KMS-11 (cell line): ENCODE measurements around the gene MRGPRD.
"Not testable (repeated sequence)": the region's sequence is repeated elsewhere in the genome, so short reads cannot be mapped to it uniquely, and the experiment has no call there.

Source experiments
- H2AFZ ChIP-seq: fragments of 200-600 bp; sonication (generic); 2 replicates; pipeline ENCODE4 v1.6.1; 2016; ENCODE audit warnings: antibody characterized with exemption, mixed run types, low read depth
- H3K27ac ChIP-seq: fragments of 200-600 bp; sonication (generic); 2 replicates; pipeline ENCODE4 v1.6.1; 2016; ENCODE audit warnings: mild to moderate bottlenecking, mixed run types
- H3K27me3 ChIP-seq: fragments of 200-600 bp; sonication (generic); 2 replicates; pipeline ENCODE4 v1.6.1; 2017; ENCODE audit warnings: mild to moderate bottlenecking, low read depth, mixed run types, moderate library complexity; ENCODE audit not compliant: insufficient read depth
- H3K36me3 ChIP-seq: fragments of 200-600 bp; sonication (generic); 2 replicates; pipeline ENCODE4 v1.6.1; 2017; ENCODE audit warnings: mild to moderate bottlenecking, mixed run types; ENCODE audit not compliant: insufficient read depth
- H3K4me1 ChIP-seq: fragments of 200-600 bp; sonication (generic); 2 replicates; pipeline ENCODE4 v1.6.1; 2016; ENCODE audit warnings: mild to moderate bottlenecking, low read depth, mixed run types; ENCODE audit not compliant: poor library complexity, severe bottlenecking
- H3K4me2 ChIP-seq: fragments of 200-600 bp; sonication (generic); 2 replicates; pipeline ENCODE4 v1.7.0; 2016; ENCODE audit warnings: mild to moderate bottlenecking, mixed run types
- H3K4me3 ChIP-seq: fragments of 200-600 bp; sonication (generic); IDR thresholded peaks from 2 replicates; pipeline ENCODE4 v1.6.1; 2017; ENCODE audit warnings: low read depth, low read length, mixed read lengths; ENCODE audit not compliant: insufficient read depth
- H3K79me2 ChIP-seq: fragments of 200-600 bp; sonication (generic); 2 replicates; pipeline ENCODE4 v1.6.1; 2016; ENCODE audit warnings: low read depth, mixed run types; ENCODE audit not compliant: insufficient read depth
- H3K9ac ChIP-seq: fragments of 200-600 bp; sonication (generic); 2 replicates; pipeline ENCODE4 v1.6.1; 2016; ENCODE audit warnings: mild to moderate bottlenecking, mixed run types
- H4K20me1 ChIP-seq: fragments of 200-600 bp; sonication (generic); 2 replicates; pipeline ENCODE4 v1.6.1; 2016; ENCODE audit warnings: mild to moderate bottlenecking, mixed run types; ENCODE audit not compliant: insufficient read depth
- TF ChIP-seq, protein P1 (sequence below): fragments of 200-600 bp; sonication (generic); conservative IDR thresholded peaks from 2 replicates; pipeline ENCODE4 v1.6.1; 2017; ENCODE audit warnings: low read depth, mild to moderate bottlenecking, antibody characterized with exemption, low read length, moderate library complexity, mixed read lengths

Gene MRGPRD

DNA sequence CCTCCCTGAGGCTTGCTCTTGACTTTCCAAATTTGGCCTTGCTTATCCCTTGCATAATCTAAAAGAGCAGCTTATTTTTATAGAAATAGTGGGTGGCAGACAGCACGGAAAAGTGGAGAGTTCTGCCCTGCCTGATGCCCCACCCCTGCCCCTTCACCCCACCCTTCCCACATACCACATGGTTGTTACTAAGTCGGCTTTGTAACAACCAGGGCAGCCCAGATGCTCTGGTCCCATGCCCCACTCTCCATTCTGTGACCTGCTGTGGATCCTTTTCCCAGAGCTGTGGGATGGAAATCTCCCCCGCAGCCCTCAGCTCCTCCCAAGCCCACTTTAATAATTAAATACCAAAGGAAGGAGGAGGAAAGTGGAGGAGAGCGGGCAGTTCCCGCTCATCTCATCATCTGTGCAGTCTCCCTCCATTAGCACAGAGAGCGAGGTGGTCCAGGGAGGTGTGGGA is 21.4 kb upstream of the MRGPRD start:
- Histone ChIP-seq H3K27me3 (peaks cover 53% of the 10 kb centered on the region), H3K79me2 (no peaks in the 10 kb centered on the region), H3K9ac (no peak overlapping the region), H3K27ac (no peak overlapping the region), H3K4me3 (no peak overlapping the region), H3K36me3 (no peaks in the 10 kb centered on the region), H3K4me1 (no peaks in the 10 kb centered on the region), H3K4me2 (no peak overlapping the region), H2AFZ (no peak overlapping the region), H4K20me1 (no peaks in the 10 kb centered on the region)
- TF ChIP-seq, protein P1, sequence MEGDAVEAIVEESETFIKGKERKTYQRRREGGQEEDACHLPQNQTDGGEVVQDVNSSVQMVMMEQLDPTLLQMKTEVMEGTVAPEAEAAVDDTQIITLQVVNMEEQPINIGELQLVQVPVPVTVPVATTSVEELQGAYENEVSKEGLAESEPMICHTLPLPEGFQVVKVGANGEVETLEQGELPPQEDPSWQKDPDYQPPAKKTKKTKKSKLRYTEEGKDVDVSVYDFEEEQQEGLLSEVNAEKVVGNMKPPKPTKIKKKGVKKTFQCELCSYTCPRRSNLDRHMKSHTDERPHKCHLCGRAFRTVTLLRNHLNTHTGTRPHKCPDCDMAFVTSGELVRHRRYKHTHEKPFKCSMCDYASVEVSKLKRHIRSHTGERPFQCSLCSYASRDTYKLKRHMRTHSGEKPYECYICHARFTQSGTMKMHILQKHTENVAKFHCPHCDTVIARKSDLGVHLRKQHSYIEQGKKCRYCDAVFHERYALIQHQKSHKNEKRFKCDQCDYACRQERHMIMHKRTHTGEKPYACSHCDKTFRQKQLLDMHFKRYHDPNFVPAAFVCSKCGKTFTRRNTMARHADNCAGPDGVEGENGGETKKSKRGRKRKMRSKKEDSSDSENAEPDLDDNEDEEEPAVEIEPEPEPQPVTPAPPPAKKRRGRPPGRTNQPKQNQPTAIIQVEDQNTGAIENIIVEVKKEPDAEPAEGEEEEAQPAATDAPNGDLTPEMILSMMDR = no peak

DNA sequence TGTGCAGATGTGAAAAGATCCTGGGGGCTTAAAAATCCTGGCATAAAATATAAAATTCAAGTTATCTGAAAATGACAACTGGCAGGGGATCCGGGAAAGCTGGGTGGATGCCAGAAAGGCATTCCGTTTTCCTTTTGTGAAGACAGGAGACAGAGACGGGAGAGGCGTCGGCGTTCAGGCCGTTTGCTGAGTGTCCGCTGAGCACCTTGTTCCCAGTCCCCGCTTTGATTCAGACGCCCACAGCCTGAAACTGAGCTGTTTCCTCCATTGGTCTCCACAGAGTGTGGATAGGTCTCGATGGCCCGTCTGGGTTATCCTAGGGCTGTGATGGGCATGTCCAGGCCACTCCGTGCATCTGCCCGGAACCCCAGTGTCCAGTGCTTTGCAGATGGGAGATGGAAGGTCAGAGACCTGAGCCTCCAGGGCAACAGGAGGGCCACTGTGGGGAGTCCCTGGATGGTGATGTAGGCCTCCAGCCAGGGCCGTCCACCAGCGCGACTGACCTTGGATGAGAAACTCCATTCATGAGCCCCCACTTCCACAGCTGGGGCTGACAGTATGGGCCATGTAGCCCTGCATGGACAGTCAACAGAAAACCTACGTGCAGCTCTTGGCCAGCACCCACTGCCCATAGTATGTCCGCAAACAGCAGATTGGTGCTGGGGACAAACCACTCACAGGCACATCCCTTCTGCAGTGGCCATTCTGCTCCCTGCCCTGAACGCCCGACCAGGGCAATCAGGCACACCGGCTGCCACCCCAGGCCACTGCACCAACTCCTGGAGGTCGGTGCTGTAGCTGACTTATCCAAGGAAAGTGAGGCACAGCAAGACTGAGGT is 20.7 kb upstream of the MRGPRD start:
- no peak overlapping the region for H2AFZ ChIP-seq
- H3K4me1 ChIP-seq = no peaks in the 10 kb centered on the region
- H4K20me1 ChIP-seq = no peaks in the 10 kb centered on the region
- no peaks in the 10 kb centered on the region for H3K79me2 ChIP-seq
- peaks cover 48% of the 10 kb centered on the region for H3K27me3 ChIP-seq
- H3K36me3 ChIP-seq = no peaks in the 10 kb centered on the region
- H3K4me3 ChIP-seq = no peak overlapping the region
- no peak overlapping the region for H3K9ac ChIP-seq
- no peak overlapping the region for H3K4me2 ChIP-seq
- no peak overlapping the region for H3K27ac ChIP-seq
- TF ChIP-seq, protein P1 = no peak

- no peaks in the 10 kb centered on the region for H4K20me1 ChIP-seq
- H3K4me2 ChIP-seq = no peak overlapping the region
- H3K4me3 ChIP-seq = no peak overlapping the region
- H2AFZ ChIP-seq = no peak overlapping the region
- TF ChIP-seq, protein P1 = no peak
- no peaks in the 10 kb centered on the region for H3K79me2 ChIP-seq
- H3K27me3 ChIP-seq = peaks cover 48% of the 10 kb centered on the region
- no peaks in the 10 kb centered on the region for H3K4me1 ChIP-seq
- H3K36me3 ChIP-seq = no peaks in the 10 kb centered on the region
- no peak overlapping the region for H3K27ac ChIP-seq
- no peak overlapping the region for H3K9ac ChIP-seq
Measured at GRCh38 chr11:69000831-69001242, 20.1 kb upstream of the MRGPRD start.

DNA sequence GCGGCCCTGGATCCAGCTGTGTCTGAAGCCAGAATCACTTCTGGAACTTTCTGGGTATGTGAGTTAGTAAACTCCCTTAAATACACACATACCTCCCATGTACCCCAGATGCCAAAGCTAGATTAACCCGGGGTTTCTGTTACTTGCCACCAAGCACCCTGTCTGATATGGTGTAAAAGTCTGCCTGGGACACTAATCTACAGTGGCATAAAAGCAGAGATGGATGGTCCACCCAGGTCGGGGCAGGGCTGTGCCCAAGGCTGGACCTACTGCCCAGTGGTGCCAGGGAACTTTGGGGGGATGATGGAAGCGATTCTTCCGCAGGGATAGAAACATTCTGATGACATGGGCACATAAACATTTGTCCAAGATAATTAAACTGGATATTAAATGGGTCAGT is 19.6 kb upstream of the MRGPRD start:
- H2AFZ ChIP-seq = no peak overlapping the region
- no peak overlapping the region for H3K4me2 ChIP-seq
- no peaks in the 10 kb centered on the region for H3K4me1 ChIP-seq
- peaks cover 48% of the 10 kb centered on the region for H3K27me3 ChIP-seq
- H3K4me3 ChIP-seq = no peak overlapping the region
- H4K20me1 ChIP-seq = no peaks in the 10 kb centered on the region
- no peaks in the 10 kb centered on the region for H3K79me2 ChIP-seq
- no peaks in the 10 kb centered on the region for H3K36me3 ChIP-seq
- no peak overlapping the region for H3K27ac ChIP-seq
- no peak overlapping the region for H3K9ac ChIP-seq
- TF ChIP-seq, protein P1 = no peak

DNA sequence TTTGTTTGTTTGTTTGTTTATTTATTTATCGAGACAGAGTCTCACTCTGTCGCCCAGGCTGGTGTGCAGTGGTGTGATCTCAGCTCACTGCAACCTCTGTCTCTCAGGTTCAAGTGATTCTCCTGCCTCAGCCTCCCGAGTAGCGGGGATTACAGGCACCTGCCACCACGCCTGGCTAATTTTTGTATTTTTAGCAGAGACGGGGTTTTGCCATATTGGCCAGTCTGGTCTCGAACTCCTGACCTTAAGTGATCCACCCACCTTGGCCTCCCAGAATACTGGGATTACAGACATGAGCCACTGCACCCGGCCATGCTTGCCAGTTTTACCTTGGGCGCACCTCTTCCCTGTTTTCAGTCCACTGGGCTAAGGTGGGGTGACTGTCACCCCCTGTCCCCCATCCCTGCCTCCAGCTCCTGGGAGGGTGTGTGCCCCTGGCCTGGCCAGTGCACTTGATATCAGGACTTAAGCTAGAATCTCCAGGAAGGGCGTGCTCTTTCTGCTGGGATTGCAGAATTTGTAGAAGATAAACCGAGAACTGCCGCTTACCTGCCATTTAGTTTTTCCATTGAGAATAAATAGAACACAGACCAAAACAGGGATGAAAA is 19.1 kb upstream of the MRGPRD start:
- not testable (repeated sequence) for H4K20me1 ChIP-seq, H2AFZ ChIP-seq, H3K79me2 ChIP-seq, H3K9ac ChIP-seq, H3K27ac ChIP-seq, H3K4me2 ChIP-seq, H3K4me3 ChIP-seq, H3K4me1 ChIP-seq, H3K36me3 ChIP-seq
- peaks cover 46% of the 10 kb centered on the region for H3K27me3 ChIP-seq
